Ishikawa (cell line): ENCODE measurements around the gene IGFBP2.

Experiments used
- CEBPB ChIP-seq: IDR thresholded peaks from 2 replicates; pipeline ENCODE4 v1.6.1; 2012
- CREB1 ChIP-seq: IDR thresholded peaks from 2 replicates; pipeline ENCODE4 v1.6.1; 2012; ENCODE audit warnings: low read depth
- EGR1 ChIP-seq: IDR thresholded peaks from 2 replicates; pipeline ENCODE4 v1.6.1; 2012
- EP300 ChIP-seq: IDR thresholded peaks from 2 replicates; pipeline ENCODE4 v1.6.1; 2012; ENCODE audit warnings: borderline replicate concordance
- FOXM1 ChIP-seq: IDR thresholded peaks from 2 replicates; pipeline ENCODE4 v1.6.1; 2012; ENCODE audit warnings: low read depth, borderline replicate concordance
- RAD21 ChIP-seq: IDR thresholded peaks from 2 replicates; pipeline ENCODE4 v1.6.1; 2012; ENCODE audit warnings: low read depth
- TAF1 ChIP-seq: IDR thresholded peaks from 2 replicates; pipeline ENCODE4 v1.6.1; 2012; ENCODE audit warnings: low read depth, mild to moderate bottlenecking
- TCF12 ChIP-seq: IDR thresholded peaks from 2 replicates; pipeline ENCODE4 v1.6.1; 2012; ENCODE audit warnings: low read depth
- TEAD4 ChIP-seq: IDR thresholded peaks from 2 replicates; pipeline ENCODE4 v1.6.1; 2012
- YY1 ChIP-seq: IDR thresholded peaks from 2 replicates; pipeline ENCODE4 v1.6.1; 2012; ENCODE audit warnings: low read depth
- ZBTB7A ChIP-seq: IDR thresholded peaks from 2 replicates; pipeline ENCODE4 v1.6.1; 2012; ENCODE audit warnings: low read depth
- TF ChIP-seq, protein P1 (sequence below): IDR thresholded peaks from 2 replicates; pipeline ENCODE4 v1.6.1; 2012; ENCODE audit warnings: low read depth, mild to moderate bottlenecking
- TF ChIP-seq, protein P2 (sequence below): IDR thresholded peaks from 2 replicates; pipeline ENCODE4 v1.6.1; 2012

DNA sequence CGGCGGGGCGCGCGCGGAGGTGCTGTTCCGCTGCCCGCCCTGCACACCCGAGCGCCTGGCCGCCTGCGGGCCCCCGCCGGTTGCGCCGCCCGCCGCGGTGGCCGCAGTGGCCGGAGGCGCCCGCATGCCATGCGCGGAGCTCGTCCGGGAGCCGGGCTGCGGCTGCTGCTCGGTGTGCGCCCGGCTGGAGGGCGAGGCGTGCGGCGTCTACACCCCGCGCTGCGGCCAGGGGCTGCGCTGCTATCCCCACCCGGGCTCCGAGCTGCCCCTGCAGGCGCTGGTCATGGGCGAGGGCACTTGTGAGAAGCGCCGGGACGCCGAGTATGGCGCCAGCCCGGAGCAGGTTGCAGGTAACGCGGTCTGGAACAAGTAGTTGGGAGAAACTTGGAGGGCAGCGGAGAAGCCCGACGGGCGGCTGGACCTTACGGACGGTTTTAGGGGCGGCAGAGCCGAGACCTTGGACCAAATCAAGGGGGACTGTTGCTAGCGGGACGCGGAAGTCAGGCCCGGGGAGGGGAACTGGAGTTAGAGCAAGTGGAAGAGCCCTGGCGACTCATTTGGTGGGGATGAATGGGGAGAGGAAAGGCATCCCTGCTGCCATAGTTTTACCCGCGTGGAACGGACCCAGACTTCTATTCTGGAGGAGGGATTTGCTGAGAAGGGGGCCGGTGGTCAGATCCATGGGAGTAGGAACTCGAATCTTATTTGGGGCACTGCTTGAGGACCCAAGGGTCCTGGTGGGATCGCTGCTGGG lies 573 bp downstream of the IGFBP2 start:
- no peak for TF ChIP-seq CREB1
- TF ChIP-seq EP300: no peak
- TF ChIP-seq, protein P1, sequence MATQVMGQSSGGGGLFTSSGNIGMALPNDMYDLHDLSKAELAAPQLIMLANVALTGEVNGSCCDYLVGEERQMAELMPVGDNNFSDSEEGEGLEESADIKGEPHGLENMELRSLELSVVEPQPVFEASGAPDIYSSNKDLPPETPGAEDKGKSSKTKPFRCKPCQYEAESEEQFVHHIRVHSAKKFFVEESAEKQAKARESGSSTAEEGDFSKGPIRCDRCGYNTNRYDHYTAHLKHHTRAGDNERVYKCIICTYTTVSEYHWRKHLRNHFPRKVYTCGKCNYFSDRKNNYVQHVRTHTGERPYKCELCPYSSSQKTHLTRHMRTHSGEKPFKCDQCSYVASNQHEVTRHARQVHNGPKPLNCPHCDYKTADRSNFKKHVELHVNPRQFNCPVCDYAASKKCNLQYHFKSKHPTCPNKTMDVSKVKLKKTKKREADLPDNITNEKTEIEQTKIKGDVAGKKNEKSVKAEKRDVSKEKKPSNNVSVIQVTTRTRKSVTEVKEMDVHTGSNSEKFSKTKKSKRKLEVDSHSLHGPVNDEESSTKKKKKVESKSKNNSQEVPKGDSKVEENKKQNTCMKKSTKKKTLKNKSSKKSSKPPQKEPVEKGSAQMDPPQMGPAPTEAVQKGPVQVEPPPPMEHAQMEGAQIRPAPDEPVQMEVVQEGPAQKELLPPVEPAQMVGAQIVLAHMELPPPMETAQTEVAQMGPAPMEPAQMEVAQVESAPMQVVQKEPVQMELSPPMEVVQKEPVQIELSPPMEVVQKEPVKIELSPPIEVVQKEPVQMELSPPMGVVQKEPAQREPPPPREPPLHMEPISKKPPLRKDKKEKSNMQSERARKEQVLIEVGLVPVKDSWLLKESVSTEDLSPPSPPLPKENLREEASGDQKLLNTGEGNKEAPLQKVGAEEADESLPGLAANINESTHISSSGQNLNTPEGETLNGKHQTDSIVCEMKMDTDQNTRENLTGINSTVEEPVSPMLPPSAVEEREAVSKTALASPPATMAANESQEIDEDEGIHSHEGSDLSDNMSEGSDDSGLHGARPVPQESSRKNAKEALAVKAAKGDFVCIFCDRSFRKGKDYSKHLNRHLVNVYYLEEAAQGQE: no peak
- no peak for TF ChIP-seq TAF1
- peak; percentile 45; the same call in 1 of the 2 replicates for TF ChIP-seq ZBTB7A
- no peak for TF ChIP-seq RAD21
- TF ChIP-seq, protein P2, sequence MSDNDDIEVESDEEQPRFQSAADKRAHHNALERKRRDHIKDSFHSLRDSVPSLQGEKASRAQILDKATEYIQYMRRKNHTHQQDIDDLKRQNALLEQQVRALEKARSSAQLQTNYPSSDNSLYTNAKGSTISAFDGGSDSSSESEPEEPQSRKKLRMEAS: 0 out of 2 replicates have a peak, but pooled peaks have one; percentile 34
- TF ChIP-seq TCF12: no peak
- TF ChIP-seq YY1: peak; percentile 70
- no peak for TF ChIP-seq TEAD4
- TF ChIP-seq CEBPB: no peak
- TF ChIP-seq FOXM1: no peak
- TF ChIP-seq EGR1: no peak
